AG04450 (cell line): Measurements from ENCODE around the gene DNPH1. TPM values are rescaled to one million over a fixed set of nuclear protein-coding genes. Genes with fewer than 3 reads are reported as not detected.
A peak's percentile ranks its signal among the peaks of the same experiment; 100 is the strongest.

Source experiments
- CTCF ChIA-PET: fragments of 300-600, 350-600 bp; formaldehyde crosslinking; extraction: SDS; loops from one replicate; lab custom pipeline; 2022; ENCODE audit warnings: antibody characterized with exemption, inconsistent platforms; lab: Charles Lee
- POLR2A ChIA-PET: fragments of 350-600 bp; formaldehyde crosslinking; extraction: SDS; loops from one replicate; lab custom pipeline; 2021; ENCODE audit warnings: antibody characterized with exemption, inconsistent platforms; lab: Yijun Ruan, JAX
- DNase-seq: peaks from one replicate; pipeline ENCODE4 v3.0.0-alpha.2; 2011; ENCODE audit warnings: low read depth, low spot score
- H3K27ac ChIP-seq: one replicate; pipeline ENCODE4 v1.5.1; 2012; ENCODE audit warnings: low read depth, low read length, control low read depth
- H3K27me3 ChIP-seq: one replicate; pipeline ENCODE4 v1.6.0; 2012; ENCODE audit warnings: low read length; ENCODE audit not compliant: control insufficient read depth, insufficient read depth
- H3K4me3 ChIP-seq: 2 replicates; pipeline ENCODE4 v1.5.1; 2011; ENCODE audit warnings: mild to moderate bottlenecking, low read depth, low read length, control low read depth
- H3K9me3 ChIP-seq: 2 replicates; pipeline ENCODE4 v1.5.1; 2012; ENCODE audit warnings: low read length; ENCODE audit not compliant: control insufficient read depth, insufficient read depth
- CTCF ChIP-seq: IDR thresholded peaks from 2 replicates; pipeline ENCODE4 v1.5.1; 2011; ENCODE audit warnings: low read depth, low read length, control low read depth, inconsistent platforms
- polyA plus RNA-seq: library from polyadenylated mRNA; depleted of rRNA; stranded (reverse); fragments of >200 nt; gene quantifications from 2 replicates; pipeline ENCODE4 v1.2.3, GENCODE V29; 2011

DNPH1 gene
- polyA plus RNA-seq, 1 experiment, result 36.9 TPM

GRCh38 chr6:43181942-43182860 is 47.1 kb downstream of the DNPH1 start, which contains the start of gene CUL9:
Gene CUL9 (plus strand): TSS chr6:43182196. CDS start chr6:43184311, 2,115 bp downstream.
- Histone ChIP-seq H3K4me3 (peak within 1 kb of the TSS; percentile 85), H3K27ac (peak within 1 kb of the TSS; percentile 57), H3K27me3 (no peaks in the 10 kb centered on the region), H3K9me3 (no peaks in the 10 kb centered on the region)
- no peak for TF ChIP-seq CTCF
- POLR2A ChIA-PET, result interaction anchor here (0.8 to 1.3 kb wide), 6 partner anchors 12 to 253 kb away, joined by 3 to 5 read pairs (median 4); partner anchors contain the start of genes CNPY3, CUL7, PPP2R5D and RRP36
- CTCF ChIA-PET, result no interaction called here
- DNase-seq, result no peak

DNA sequence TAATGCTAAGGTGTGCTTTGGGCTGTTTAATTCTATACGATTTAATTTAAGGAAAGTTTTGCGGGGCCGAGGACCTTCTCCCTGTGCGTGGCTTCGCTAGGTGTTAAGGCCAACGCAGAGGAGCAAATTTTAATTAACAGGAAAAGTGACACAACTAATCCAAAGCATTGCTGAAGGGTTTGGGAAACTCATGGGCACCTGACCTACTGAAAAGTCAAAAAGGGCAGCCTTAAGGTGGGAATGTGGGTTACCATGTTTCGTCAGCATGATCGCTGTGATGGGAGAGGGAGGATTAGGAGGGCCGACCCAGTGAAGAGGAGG is 47.7 kb downstream of the DNPH1 start:
- CTCF ChIA-PET, result no interaction called here
- H3K27ac ChIP-seq, result peak overlapping the region; percentile 57
- POLR2A ChIA-PET, result interaction anchor here (0.9 to 1.3 kb wide), 4 partner anchors 85 to 252 kb away, joined by 3 to 5 read pairs (median 4); partner anchors contain the start of genes CNPY3, CUL7 and PPP2R5D
- no peak for DNase-seq
- no peaks in the 10 kb centered on the region for H3K9me3 ChIP-seq
- TF ChIP-seq CTCF, result no peak
- H3K27me3 ChIP-seq, result no peaks in the 10 kb centered on the region
- H3K4me3 ChIP-seq, result peak overlapping the region; percentile 85

DNA sequence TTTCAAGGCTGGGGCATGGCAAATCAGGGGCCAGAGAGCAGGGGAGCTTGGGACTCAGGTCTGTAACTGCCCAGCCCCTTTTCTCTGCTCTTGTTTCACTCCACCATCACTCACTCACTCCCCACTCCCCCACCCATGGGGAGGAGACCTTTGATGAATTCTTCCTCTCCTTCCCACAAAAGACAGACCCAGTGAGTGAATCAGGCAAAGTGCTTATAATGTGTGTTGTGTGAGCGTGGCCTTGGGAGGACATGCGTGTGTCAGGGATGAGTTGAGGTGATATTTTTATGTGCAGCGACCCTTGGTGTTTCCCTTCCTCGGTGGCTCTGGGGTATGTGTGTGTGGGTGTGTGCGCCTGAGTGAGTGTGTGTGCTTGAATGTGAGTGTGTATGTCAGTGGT is 48.3 kb downstream of the DNPH1 start:
- Histone ChIP-seq H3K27ac (peak overlapping the region; percentile 47), H3K9me3 (no peaks in the 10 kb centered on the region), H3K4me3 (no peak overlapping the region), H3K27me3 (no peaks in the 10 kb centered on the region)
- no peak for TF ChIP-seq CTCF
- DNase-seq, result no peak
- POLR2A ChIA-PET, result interaction anchor here (1.3 kb wide), 1 partner anchor 252 kb away, joined by 5 read pairs; the partner anchor contains the start of gene CNPY3
- CTCF ChIA-PET, result interaction anchor here (0.9 kb wide), 1 partner anchor 48 kb away, joined by 6 read pairs; the partner anchor contains the start of gene DNPH1

GRCh38 chr6:43180058-43180457 is 49.2 kb downstream of the DNPH1 start:
- Histone ChIP-seq H3K4me3 (no peak overlapping the region), H3K27ac (peak overlapping the region; percentile 31), H3K9me3 (no peaks in the 10 kb centered on the region), H3K27me3 (no peaks in the 10 kb centered on the region)
- CTCF ChIA-PET, result interaction anchor here (0.6 to 1.2 kb wide), 2 partner anchors 49 to 292 kb away, joined by 3 to 4 read pairs; partner anchors contain the start of gene DNPH1
- POLR2A ChIA-PET, result interaction anchor here (1.1 kb wide), 1 partner anchor 8 kb away, joined by 3 read pairs; no protein-coding TSS in a partner anchor
- no peak for DNase-seq
- no peak for TF ChIP-seq CTCF
